Stimulated activated CD8-positive, alpha-beta memory T cell treated with anti-CD3 and anti-CD28 coated beads, Interleukin-15, amount 100 ng/mL, for 4 hours (primary cell): Measurements from ENCODE around the gene SH2D6.
"Not testable (repeated sequence)": the region's sequence is repeated elsewhere in the genome, so short reads cannot be mapped to it uniquely, and the experiment has no call there.

ENCODE experiments used
- DNase-seq, 2 donors: peaks; one replicate each; pipeline ENCODE4 v3.0.0-alpha.2; 2020; ENCODE audit warnings: low read depth in 2 of 2

SH2D6 gene

DNA sequence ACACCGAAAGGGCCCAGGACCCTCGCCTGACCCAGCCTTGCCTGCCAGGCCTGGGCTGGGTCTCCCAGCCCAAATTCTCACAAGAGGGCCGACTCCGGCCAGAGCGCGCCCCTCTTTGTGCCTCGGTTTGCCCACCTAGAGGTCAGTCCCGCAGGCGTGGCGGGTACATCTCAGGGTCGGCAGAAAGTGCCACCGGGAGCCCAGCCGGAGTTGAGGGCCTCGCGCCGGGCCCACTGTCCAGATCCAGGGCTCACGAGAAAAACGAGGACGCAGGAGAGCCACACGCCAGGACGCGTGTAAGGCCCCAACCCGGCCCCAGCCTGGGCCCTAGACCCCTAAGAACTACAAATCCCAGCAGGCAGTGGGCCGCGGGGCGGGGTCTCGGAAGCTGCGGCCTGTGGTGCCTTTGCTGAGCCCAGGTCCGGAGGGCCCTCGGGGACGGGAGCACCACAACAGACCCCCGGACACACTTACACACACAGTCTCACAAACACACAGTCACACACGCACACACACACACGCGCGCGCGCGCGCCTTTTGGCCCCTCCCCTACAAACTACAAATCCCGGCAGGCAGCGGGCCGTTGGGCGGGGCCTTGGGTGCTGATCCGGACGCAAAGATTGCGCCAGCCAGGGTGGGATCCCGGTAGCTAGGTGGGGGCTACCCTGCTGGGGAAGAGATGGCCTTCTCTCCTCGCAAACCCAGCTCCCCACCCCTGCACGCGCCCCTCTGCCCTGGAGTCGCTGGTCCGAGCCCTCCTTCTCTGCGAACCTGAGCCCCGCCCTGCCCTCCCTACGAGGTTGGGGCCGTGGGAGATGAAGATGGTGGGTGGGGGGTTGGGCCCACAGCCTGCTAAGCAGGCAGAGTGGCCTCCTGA lies at the start of gene SH2D6:
SH2D6 (plus strand) TSS at position 583 of the 877 bp plus-strand sequence. CDS start 10,752 bp downstream, outside the sequence.
- peak; percentile 62 for DNase-seq

DNA sequence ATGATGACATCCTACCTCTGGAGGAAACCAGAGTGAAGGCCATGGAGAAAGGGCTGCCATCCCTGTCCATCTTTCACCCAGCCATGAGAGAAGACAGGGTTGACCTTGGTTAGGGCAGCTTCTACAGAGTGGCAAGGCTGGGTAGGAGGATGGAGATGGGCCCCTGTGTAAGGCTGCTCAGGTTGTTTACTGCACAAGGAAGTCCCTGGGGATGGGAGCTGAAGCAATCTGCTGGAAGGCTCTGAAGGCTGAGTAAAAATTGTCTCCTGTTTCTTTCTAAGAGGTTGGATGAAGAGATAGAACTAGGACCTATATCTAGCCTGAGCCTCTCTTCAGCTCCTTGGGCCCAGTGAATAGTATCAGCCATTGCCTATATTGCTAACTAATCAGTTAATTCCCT lies 49.6 kb upstream of the SH2D6 start:
- DNase-seq, result no peak

DNA sequence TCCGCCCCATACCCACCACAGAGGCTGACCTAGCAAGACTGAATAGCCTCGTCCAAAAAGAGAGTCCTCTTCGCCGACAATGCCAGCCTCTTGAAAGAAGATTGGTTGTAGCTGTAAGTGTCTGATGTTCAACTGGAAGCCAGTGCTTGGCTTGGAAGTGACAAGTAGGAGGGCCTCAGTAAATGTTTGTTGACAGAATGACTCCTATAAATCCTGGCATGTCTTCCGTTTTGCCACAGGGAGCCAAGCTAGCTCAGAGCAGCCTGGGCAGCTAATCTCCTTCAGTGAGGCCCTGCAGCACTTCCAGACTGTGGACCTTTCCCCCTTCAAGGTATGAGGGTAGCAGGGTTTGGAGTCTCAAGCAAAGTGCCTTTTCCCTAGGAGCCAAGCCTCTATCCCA lies 49.0 kb upstream of the SH2D6 start:
- no peak for DNase-seq

DNA sequence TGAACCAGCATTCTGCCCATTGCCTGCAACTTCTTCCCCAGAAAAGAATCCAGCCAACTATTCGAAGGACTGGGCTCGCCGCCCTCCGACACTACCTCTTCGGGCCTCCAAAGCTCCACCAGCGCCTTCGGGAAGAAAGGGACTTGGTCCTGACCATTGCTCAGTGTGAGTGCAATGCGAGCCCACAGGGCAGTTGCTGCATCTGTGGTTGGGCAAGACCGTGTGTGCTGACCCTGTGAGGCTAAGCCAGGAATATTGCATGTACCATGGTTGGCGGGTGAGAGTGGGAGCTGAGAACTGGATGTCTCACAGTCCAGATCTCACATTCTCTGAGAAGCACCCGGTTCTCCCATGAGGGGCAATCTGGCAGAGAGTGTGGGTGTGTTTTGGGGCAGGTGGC lies 47.5 kb upstream of the SH2D6 start:
- no peak for DNase-seq

DNA sequence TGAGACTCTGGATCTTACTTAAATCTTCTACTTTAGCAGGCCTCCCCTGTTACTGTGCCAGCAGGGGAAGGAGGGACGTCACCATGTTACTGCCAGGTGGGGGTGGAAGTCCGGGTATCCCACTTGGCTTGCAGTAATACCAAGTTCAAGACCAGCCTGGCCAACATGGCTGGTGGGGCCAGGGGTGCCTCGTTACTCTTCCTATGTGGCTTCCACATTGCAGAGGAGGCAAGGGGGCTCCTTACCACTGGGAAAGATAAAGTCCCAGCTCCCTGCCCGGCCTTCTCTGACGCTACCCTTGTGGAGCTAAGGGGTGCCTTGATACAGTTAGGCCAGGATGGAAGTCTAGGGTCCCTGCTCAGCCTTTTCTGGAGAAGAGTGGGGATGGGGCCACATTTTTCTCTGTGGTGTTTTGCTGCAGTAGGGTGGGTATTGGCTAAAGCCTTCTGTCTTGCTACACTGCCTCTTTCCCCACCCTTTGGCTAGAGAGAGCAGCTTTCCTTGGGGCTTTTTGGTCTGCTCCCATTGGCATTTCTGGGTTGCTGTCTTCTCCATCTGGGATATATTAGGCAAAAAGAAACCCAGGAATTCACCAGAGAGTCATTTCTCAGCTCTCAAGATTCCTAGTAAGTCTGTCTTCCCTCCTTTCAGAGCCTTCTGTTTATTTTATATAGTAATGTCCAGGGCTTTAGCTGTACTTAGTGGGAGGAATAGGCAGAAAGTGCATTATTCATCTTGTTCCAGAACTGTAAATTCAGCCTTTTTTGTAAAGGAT lies 42.0 kb upstream of the SH2D6 start:
- DNase-seq, result no peak

DNA sequence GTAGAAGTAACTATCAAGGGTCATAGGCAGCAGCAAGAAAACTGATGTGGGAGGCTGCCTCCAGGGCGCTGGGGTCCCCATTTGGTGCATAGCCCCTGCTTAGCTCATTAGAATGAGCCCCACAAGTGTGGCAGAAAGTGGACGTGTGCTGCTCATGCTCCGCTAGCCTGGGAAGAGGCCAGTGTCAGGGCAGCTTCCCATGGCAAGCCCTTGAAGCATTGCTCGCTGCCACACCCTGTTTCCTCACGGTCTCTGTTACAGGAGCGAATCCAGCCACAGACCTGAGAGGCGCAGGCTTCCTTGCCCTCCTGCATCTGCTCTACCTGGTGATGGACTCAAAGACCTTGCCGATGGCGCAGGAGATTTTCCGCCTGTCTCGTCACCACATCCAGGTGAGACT lies 41.4 kb upstream of the SH2D6 start:
- no peak for DNase-seq

DNA sequence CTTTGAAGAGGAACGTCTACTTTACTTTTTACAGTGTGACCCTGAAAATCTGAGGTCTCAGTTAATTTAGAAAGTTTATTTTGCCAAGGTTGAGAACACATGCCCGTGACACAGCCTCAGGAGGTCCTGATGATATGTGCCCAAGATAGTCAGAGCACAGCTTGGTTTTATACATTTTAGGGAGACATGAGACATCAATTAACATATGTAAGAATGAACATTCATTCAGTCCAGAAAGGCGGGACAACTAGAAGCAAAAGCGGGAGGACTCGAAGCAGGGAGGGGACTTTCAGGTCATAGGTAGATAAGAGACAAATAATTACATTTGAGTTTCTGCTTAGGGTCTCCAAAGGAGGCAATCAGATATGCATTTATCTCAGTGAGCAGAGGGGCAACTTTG lies 40.3 kb upstream of the SH2D6 start:
- no peak for DNase-seq

DNA sequence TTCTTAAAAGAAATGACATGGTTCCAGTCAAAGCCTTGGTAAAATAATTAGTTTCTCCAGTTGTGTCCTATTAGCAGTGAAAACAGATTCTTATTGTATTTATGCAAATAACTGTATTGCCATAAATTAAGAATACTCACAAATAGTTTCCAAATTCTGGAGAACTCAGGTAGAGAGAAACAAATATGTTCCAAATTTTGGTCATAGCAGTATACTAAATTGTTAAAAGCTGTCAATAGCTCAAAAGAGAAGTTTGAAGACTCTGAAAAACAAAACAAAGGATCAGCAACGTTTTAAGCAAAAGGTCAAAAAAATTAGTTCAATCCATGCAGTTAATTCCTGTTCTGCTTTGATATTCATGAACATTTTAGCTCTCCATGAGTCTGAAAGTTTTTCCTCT lies 38.5 kb upstream of the SH2D6 start:
- no peak for DNase-seq

DNA sequence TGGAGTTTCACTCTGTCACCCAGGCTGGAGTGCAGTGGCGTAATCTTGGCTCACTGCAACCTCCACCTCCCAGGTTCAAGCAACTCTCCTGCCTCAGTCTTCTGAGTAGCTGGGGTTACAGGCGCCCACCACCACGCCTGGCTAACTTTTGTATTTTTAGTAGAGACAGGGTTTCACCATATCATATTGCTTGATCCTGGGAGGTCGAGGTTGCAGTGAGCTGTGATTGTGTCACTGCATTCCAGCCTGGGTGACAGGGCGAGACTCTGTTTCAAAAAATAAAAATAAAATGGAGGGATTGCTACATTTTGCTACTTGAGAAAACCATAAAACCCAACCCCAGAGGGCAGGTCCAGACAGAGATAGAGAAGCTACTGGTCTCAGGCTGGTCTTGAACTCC lies 35.4 kb upstream of the SH2D6 start:
- DNase-seq, result not testable (repeated sequence)

DNA sequence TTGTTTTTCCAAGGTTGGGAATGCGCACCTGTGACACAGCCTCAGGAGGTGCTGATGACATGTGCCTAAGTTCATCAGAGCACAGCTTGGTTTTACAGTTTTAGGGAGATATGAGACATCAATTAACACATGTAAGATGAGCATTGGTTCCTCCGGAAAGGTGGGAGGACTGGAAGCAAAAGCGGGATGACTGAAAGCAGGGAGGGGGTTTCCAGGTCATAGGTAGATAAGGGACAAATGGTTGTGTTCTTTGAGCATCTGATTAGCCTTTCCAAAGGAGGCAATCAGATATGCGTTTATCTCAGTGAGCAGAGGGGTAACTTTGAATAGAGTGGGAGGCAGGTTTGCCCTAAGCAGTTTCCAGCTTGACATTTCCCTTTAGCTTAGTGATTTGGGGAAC lies 34.7 kb upstream of the SH2D6 start:
- DNase-seq, result no peak

DNA sequence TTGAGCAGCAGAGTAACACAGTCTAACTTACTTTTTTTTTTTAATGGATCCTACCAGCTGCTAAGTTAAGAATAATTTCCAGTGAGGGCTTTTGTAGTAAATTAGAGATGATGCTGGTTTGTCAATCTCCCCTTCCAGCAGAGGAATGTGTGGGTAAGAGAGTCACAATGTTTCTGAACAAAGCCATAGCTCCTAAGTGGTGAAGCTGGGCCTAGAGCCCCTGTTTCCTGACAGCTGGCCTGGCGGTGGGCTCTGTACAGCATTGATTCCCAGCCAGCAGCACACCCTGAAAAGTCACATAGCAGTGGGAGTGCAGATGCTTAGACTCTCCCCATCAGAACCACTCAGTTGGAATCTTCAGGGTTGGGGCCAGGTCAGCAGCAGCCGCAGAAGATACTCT lies 32.8 kb upstream of the SH2D6 start:
- no peak for DNase-seq

DNA sequence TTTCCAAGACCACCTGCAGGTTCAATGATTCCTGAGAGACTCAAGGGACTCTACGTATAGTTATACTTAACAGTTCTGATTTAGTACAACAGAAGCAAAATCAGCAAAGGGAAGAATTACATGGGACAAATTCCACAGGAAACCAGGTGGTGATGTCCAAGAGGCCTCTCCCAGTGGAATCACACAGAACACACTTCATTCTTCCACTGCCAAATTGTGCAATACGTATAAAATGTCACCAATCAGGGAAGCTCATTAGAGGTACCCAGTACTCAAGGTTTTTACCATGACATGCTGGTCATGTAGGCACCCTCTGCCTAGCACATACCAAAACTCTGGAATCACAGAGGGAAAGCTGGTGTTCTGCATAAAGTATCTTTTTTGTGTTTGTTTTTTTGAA lies 30.8 kb upstream of the SH2D6 start:
- DNase-seq, result no peak

DNA sequence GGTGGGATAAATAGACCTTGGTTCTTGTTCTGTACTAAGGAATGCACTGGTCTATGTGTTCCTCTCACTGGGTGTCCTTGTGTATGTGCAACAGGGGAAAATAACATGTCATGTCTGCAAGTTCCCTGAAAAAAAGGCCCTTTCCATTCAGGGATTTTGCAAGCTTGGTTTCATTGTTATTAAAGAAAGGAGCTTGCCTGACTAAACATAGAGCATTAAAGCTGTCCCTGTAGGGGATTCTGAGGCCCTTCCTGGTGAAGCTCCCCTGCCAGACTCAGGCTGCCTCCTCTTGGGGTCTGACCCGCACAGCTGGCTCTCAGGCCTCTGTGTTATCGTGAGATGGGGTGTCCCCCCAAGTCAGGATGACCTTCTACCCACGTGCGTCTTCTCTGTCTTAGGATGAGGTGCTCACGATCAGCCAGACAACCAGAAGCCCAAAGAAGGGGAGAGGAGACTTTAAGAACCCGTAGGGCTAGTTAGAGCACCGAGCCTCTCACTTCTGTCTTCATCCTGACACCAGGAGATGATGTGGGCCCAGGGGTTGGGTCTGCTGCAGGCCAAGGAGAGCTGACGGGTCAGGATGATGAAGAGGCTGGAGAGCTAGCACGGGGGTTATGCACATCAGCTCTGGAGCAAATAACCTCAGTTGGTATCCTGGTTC lies 29.5 kb upstream of the SH2D6 start:
- no peak for DNase-seq

DNA sequence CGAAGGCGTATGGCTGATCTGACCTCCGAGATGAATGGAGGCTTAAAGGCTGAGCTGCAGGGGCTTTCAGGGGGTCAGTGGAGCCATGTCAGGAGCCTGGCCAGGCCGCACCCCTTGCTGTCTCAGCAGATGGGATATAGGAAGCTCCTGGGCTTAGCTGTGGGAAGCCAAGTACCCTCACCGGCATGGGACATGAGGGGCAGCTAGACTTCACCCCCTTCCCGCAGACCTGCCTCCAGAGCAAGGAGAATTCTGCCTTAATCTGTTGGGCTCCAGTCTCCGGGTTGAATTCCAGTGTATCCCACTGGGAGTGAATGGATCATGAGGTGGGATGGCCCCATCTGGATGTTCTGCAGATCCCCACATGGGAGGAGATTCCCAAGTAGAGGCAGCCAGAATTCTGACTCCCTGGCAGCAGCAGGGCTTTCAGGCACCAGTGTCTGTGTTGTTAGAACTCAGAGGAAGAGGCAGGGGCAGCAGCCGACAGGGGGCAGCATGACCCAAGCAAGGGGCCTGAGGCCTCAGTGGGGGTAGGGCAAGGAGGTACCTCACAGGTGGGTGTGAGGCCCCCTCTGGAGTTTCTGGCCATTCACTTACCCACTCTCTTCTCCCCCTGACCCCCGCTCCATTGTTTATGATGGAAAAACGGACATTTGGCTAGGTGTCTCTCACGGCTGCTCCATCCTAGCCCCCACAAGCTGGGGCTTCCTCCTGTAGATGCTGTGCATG lies 27.4 kb upstream of the SH2D6 start:
- peak; percentile 51 to 53 for DNase-seq

DNA sequence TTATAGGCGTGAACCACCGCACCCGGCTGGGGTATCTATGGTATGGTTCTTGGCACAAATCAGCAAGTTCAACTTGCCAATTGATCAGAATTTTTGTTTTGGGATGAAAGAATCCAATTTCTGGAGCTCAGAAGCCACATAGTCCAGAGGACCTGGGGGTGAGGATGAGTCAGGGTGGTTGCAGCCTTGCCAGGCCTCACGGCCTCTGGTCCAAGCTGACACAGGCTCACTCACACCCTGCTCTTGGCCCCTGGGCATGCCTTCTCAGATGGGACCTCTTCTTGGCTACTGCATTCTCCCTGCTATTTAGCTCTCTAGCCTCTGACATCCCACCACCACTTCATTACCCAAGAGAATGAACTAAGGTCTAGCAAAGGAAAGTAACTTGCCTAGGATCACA lies 24.7 kb upstream of the SH2D6 start:
- no peak for DNase-seq

DNA sequence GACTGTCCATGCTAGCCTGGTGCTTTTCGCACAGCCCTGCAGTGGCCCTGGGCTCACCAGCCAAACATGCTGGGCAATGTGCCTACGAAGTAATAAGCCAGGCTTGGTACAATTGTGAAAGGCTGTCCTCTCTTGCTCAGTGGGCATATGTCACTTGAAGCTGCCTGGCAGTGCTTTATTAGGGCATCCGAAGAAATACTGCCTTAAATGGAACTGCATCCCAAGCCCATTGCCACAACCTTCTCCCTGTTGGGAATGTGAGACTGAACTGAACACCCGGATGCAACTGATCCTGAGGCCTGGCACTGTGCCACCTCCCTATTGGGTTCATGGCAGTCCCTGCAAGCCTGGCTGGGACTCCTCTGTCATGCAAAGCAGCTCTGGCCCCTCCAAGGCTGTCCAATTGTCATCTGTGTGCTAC lies 24.2 kb upstream of the SH2D6 start:
- no peak for DNase-seq

DNA sequence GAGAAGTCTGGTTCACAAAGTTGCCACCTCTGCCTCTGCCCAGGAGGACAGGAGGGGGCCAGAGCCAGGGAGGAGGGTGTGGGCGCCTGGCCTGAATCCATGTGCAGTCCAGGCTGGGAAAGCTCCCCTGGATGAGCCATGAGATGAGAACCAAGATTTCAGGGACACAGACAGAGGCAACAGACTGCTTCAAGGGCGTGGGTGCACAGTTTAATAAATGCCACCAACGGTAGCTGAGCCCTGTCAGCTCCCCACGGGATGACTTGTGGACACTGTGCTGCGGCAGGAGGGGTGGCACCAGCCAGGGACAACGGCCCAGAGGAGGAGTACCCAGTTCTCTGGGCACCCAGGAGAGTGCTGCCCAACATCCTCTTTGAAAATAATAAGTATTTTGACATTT lies 23.5 kb upstream of the SH2D6 start:
- DNase-seq, result no peak

DNA sequence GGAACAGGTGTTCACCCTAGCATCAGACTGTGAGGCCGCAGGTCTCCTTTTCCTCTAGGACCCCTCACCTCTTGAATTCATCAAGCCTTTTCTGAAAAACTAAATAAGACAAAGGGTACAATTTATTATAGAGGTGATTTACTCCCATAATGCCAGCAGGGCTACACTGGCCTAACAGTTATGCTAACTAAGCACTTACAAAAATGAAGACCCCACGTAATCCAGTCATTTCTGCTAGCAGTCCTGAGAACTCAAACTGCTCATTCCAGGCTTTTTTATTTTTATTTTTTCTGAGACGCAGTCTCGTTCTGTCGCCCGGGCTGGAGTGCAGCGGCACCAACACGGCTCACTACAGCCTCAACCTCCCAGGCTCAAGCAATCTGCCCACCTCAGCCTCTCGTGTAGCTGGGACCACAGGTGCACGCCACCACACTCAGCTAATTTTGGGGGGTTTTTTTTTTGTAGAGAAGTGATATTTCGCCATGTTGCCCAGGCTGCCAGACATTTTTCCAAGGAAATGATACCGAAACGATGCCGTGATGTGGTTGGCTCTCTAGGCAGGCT lies 22.5 kb upstream of the SH2D6 start:
- no peak for DNase-seq

DNA sequence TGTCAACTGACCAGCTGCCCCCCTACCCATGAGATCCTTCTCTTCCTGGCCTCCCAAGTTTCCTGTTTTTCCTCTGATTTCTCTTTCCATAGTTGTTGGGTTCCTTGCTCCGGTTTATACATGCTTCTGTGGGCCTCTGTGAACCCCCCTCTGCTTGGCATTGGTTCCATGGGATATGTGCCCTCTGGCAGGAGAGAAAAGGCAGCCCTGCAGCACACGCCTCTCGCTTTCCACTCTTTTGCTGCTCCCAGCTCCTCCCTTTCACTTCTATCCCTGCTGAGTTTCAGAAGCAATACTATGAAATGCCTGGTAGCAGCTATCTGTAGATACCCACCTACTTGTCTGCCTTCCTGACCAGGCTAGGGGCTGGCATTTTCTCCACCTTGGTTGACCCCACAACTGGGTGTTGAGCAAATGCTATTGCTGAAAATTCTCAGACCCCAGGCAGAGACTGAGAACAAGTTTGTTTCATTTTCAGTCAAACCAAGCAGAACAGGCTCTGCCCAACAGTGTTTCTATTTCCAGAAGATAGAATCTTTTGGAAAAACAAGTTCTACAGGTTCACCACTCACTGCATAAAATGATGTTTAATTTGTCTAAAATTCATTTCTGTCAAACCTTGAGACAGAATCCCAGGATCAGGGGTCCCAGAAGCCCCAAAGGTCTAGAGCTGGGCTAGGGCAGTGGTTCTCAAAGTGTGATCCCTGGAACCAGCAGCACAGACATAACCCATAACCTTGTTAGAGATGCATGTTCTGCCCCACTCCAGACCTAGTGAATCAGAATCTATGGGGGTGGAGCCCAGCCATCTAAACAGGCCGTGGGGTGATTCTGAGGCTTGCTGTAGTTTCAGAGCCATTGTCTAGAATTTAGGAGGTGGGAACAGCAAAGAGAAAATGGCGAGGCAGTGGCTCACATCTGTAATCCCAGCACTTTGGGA lies 21.7 kb upstream of the SH2D6 start:
- no peak for DNase-seq

DNA sequence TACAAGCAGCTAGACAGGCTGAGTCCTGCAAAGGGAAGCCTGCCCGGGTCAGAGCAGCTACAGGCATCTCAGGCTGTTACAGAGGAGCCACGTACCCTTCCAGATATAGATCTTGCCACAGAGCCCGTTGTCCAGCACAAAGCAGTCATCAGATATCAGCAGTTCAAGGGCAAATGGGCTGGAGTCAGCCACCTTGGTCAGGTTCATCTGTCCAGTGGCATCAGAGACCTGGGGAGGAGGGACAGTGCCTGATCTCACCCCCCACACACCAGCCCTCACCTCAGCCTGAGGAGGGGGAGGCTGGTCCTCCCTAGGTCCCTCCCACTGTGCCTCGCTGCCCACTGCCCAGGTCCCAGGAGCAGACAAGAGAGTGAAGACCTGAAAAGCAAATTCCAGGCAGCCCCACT lies 20.6 kb upstream of the SH2D6 start:
- DNase-seq, result no peak
